Stimulated activated effector memory CD8-positive, alpha-beta T cell treated with anti-CD3 and anti-CD28 coated beads, Interleukin-12 subunit alpha, Interleukin-12 subunit beta, amount 100 ng/mL, for 72 hours (primary cell): ENCODE results near the gene PPP1R37.
A peak's percentile ranks its signal among the peaks of the same experiment; 100 is the strongest.
"Not testable (repeated sequence)": the region's sequence is repeated elsewhere in the genome, so short reads cannot be mapped to it uniquely, and the experiment has no call there.

ENCODE experiments used
- ATAC-seq: fragments of 150-1000 bp; cut with Tn5 transposase; 2 replicates; pipeline ENCODE4 v1.10.0; 2021
- DNase-seq, 2 donors: peaks; one replicate each; pipeline ENCODE4 v3.0.0; 2021 to 2022; ENCODE audit warnings: low spot score in 2 of 2
- H3K27ac Mint-ChIP-seq: one replicate; pipeline ENCODE4 v1.8.0; 2022; ENCODE audit warnings: mild to moderate bottlenecking, mixed read lengths
- H3K36me3 Mint-ChIP-seq: one replicate; pipeline ENCODE4 v1.8.0; 2022; ENCODE audit warnings: mild to moderate bottlenecking, mixed read lengths
- H3K4me1 Mint-ChIP-seq: one replicate; pipeline ENCODE4 v1.8.0; 2022; ENCODE audit warnings: mixed read lengths
- H3K4me3 Mint-ChIP-seq: one replicate; pipeline ENCODE4 v1.8.0; 2022; ENCODE audit warnings: mild to moderate bottlenecking, mixed read lengths
- H3K9me3 Mint-ChIP-seq: one replicate; pipeline ENCODE4 v1.8.0; 2022; ENCODE audit warnings: mixed read lengths

The PPP1R37 gene

DNA sequence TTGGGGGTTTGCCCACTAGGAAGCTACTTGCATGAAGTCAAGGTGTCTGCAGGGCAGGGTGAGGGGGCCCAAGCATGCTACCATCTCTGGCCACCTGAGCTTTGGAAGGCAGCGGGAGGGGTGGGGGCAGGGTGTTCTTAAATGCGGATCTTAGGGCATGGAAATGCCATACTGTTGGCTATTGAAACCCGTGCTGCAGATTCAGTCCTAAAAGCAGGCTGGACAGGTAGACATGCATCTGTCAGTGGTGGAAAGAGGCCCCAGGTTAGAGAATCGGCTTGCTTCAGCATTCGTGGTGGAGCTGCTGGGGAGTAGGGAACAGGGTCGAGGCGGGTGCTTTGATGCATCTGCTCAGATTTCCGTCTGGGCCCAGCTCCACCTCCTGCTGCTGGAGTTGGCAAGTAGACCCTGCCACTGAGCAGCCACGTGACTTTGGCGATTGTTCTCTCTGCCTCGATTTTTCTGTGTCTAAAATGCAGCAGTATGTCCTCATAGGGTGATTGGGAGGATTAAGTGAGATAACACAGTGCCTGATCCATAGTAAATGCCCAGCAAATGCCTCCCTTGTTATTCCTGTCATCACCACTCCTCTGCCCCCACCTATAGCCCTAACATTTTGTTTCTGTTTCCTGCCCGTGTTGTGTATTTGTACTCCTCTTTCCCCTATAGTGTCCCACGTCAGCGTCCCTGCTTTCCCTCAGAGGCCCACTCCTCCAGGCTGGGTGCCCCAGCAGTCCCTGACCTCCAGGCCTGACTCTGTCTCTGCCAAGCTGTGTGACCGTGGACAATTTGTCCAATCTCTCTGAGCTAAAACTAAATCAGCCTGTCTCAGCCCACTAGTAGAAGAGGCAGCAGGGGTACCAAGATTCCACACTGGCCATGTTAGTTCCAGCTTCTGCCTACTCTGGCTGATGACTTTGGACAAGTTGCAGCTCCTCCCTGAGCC is 5.8 kb downstream of the PPP1R37 start:
- Mint-ChIP-seq H3K9me3 (no peaks in the 10 kb centered on the region), H3K27ac (peak overlapping the region; percentile 79), H3K4me3 (no peak overlapping the region), H3K36me3 (peaks cover 24% of the 10 kb centered on the region), H3K4me1 (peaks cover 88% of the 10 kb centered on the region)
- DNase-seq (no peak), ATAC-seq (no peak)

DNA sequence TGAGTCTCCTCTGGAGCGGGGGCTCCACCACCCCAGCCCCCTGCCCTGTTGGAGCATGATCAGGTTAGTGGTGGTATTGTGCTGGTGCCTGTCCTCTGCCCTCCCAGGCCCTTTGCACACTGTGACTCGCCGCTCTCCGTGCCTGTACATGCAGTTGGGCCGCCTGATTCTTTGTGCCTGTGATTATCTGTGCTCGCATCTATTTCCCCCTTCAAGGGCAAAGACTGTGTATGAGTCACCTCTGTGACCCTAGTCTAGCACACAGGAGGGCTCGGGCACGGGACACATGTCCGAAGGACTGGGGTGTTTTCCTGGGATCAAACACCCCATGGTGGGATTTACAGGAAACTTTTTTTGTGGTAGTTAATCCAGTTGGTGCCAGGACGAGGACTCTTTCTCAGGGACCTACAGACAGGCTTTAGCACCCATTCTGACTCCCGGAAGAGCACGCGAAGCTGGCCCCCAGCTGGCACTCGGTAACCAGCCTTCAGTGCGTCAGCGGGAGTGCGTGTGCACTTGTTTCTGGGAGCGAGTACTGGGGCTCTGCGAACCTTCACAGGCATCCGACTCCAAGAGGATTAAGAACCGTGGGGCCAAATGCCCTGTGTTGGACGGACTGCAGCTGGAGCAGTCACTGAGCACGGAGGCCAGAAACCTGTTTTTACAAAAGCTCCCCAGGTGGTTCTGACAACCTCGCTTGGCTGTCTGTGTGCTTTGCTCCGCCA is 6.7 kb downstream of the PPP1R37 start:
- ATAC-seq, result no peak
- Mint-ChIP-seq H3K4me1 (peaks cover 88% of the 10 kb centered on the region), H3K4me3 (no peak overlapping the region), H3K9me3 (no peaks in the 10 kb centered on the region), H3K27ac (peak overlapping the region; percentile 79), H3K36me3 (peaks cover 16% of the 10 kb centered on the region)
- DNase-seq, result no peak

DNA sequence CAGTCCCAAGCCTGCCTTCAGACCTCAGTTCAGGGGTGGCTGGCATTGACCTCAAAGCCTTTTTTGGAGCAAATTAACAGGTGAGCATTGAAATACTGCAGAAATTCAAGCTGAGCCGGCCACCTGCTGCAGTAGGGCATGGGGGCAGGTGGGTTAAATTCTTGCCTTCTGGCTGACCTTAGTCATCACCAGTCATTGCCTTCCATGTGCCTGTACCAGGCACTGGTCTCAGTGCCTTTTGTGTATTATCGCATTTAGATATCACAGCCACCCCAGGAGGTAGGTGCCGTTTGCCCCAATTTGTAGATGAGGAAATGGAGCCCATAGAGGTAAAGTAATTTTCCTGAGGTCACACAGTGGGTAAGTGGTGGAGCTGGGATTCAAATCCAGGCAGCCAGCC is 7.2 kb downstream of the PPP1R37 start:
- no peak for ATAC-seq
- Mint-ChIP-seq H3K4me1 (peaks cover 89% of the 10 kb centered on the region), H3K4me3 (no peak overlapping the region), H3K27ac (peak overlapping the region; percentile 46), H3K36me3 (peaks cover 10% of the 10 kb centered on the region), H3K9me3 (no peaks in the 10 kb centered on the region)
- no peak for DNase-seq

DNA sequence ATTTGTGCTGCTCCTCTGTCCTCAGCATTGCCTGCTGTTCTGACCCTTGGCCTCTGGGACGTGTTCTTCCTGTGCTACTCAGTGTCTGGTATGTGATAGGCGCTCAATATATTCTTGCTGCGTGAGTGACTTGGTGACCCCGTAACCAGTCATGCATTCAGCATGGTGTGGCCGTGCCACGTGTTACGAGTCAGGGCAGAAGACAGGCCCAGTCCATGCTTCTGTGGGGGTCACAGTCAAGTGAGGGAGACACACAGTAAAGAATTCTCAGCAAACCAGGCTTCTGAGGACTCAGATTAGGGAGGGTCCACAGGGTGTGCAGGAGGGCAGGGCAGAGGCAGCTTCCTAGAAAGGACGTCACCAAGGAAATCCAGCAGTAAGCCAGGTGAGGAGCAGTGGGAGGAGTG is 7.9 kb downstream of the PPP1R37 start:
- Mint-ChIP-seq H3K36me3 (peaks cover 10% of the 10 kb centered on the region), H3K27ac (peak overlapping the region; percentile 46), H3K4me1 (peaks cover 91% of the 10 kb centered on the region), H3K4me3 (no peak overlapping the region), H3K9me3 (no peaks in the 10 kb centered on the region)
- ATAC-seq (no peak), DNase-seq (no peak)

DNA sequence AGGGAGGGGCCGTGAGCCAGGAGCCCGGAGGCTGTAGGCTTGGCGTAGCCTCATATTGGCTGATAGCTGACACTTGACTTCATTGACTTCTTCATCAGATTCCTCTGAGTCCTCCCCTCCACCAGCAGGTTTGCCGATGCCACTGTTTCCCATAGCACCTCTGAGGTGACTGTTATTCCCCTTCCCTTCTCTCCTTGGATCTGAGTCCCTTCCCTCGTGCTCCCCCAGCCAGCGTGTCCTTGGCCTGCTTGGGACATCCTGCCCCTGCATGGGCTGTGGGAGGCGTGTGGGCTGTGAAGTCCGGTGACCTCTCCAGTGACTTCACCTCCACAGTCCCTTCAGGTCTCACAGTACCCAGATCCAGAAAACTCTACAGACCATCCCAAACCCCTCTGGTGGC is 8.8 kb downstream of the PPP1R37 start:
- no peak overlapping the region for H3K4me3 Mint-ChIP-seq
- H3K9me3 Mint-ChIP-seq, result no peaks in the 10 kb centered on the region
- DNase-seq, result no peak
- H3K27ac Mint-ChIP-seq, result peak overlapping the region; percentile 46
- H3K36me3 Mint-ChIP-seq, result peaks cover 10% of the 10 kb centered on the region
- ATAC-seq, result no peak
- peaks cover 83% of the 10 kb centered on the region for H3K4me1 Mint-ChIP-seq

DNA sequence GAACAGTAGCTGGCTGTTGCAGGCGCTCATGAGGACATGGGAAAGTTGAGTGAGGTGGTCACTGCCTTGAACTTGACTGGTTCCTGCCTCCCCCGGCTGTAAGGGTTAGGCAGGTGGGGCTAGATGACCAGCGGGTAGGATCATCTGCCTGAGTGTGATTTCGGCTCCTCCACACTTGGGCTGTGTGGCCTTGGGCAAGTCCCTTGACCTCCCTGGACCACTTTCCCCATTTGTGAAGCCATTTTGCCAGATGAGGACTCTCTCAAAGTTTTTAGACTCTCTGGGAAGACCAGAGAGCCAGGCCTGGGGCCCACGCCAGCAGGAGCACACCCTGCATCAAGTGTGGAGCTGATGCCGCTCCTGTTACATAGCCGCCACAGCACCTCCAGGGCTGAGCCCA is 9.5 kb downstream of the PPP1R37 start:
- Mint-ChIP-seq H3K36me3 (peaks cover 5% of the 10 kb centered on the region), H3K9me3 (no peaks in the 10 kb centered on the region), H3K4me3 (peak overlapping the region; percentile 58), H3K4me1 (peaks cover 77% of the 10 kb centered on the region), H3K27ac (no peak overlapping the region)
- no peak for DNase-seq
- no peak for ATAC-seq

DNA sequence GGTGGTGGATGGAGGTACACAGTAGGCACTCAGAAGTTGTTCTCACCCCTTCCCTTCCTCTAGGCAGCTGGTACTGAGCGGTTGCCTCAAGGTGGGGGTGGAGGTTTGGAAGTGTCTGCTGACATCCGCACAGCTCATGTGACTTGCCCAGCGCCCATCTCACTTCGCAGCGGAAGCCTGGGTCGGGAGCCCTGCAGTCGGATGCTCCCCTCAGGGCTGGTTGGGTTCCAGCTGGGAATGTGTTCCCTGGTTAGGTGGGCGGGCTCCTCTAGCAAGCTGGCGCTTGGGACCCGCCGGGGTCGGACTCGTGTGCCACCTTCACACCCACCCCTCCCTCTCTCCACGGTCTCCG is 10.2 kb downstream of the PPP1R37 start:
- H3K27ac Mint-ChIP-seq, result peak overlapping the region; percentile 93
- no peaks in the 10 kb centered on the region for H3K36me3 Mint-ChIP-seq
- no peaks in the 10 kb centered on the region for H3K9me3 Mint-ChIP-seq
- DNase-seq, result no peak
- ATAC-seq, result peak; percentile 79
- H3K4me1 Mint-ChIP-seq, result peaks cover 70% of the 10 kb centered on the region
- H3K4me3 Mint-ChIP-seq, result peak overlapping the region; percentile 58

DNA sequence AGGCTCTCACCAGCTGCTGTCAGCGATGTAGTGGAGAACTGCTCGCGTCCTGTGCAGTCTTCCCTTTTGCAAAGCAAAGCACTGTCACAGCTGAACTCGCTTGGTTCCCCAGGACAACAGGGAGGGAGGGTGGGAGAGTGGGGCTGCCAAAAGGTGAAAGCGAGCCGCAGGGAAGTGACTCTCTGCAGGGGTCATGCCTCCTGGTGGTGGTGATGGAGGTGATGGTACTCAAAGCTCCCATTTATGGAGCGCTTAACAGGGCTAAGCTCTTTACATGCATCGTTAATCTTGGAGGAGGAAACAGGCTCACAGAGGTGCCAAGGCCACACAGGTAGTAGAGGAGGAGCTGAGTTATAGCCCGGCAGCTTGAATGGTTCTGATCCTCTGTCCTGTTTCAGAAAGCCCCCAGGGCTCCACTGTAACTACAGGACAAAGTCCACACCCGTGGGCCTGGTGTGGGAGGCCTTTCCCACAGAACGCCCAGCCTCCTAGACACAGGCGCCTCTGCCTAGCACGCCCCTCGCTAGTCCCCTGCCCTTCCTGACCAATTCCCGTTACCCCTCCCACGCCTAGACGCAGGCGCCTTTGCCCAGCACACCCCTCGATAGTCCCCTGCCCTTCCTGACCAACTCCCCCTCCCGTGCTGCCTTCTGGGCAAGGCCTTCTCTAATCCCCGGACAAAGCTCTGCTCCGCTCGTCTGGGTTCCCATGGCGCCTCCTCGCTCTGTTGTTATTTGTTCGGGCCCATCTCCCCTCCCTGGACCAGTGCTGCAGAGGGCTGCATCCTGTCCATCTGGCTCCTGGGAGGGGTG is 10.7 kb downstream of the PPP1R37 start:
- ATAC-seq (peak; percentile 37), DNase-seq (no peak)
- H3K9me3 Mint-ChIP-seq, result no peaks in the 10 kb centered on the region
- no peaks in the 10 kb centered on the region for H3K36me3 Mint-ChIP-seq
- peaks cover 67% of the 10 kb centered on the region for H3K4me1 Mint-ChIP-seq
- H3K4me3 Mint-ChIP-seq, result peak overlapping the region; percentile 58
- H3K27ac Mint-ChIP-seq, result peak overlapping the region; percentile 93

DNA sequence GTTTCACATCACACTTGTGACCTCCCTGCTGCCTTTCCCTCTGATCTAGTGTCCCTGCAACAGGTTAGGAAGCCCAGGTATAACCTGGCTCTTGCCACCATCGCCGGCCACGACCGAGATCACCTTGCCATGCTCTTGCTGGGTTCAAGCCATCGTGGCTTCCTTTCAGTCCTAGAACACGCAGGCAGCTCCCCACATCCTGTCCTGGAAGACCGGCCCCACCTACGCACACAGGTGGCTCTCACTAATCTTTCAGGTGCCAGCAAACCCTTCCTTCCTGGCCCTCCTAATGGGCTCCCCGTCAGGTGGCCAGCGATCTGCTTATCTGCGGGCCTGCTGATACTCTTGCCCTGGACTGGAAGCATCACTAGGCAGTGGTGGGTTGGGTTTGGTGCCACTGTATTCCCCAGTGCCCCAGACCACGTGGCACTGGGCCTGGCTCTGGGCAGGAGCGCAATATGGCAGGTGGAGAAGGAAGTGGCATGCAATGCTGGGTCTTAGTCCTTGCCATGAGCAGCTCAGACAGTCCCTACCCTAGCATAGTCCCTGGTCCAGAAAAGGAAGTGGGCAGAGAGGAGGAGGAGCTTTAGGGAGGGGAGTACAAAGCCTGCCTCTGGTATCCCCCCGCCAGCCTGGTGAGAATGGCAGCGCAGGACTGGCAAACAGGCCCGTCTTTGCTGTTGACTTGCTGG is 11.8 kb downstream of the PPP1R37 start:
- Mint-ChIP-seq H3K4me1 (peaks cover 66% of the 10 kb centered on the region), H3K4me3 (peak overlapping the region; percentile 58)
- no peak for ATAC-seq

DNA sequence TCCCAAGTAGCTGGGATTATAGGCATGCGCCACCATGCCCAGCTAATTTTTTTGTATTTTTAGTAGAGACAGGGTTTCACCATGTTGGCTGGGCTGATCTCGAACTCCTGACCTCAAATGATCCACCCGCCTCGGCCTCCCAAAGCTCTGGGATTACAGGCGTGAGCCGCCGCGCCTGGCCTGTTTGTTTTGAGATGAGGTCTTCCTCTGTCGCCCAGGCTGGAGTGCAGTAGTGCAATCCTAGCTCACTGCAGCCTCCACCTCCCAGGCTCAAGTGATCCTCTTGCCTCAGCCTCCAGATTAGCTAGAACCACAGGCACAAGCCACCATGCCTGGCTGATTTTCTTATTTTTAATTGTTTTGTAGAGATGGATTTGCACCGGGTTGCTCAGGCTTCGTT is 13.4 kb downstream of the PPP1R37 start:
- DNase-seq, H3K36me3 Mint-ChIP-seq, H3K27ac Mint-ChIP-seq, H3K4me3 Mint-ChIP-seq, ATAC-seq, H3K9me3 Mint-ChIP-seq: not testable (repeated sequence)
- H3K4me1 Mint-ChIP-seq, result peaks cover 70% of the 10 kb centered on the region

More for the DNA sequence above, 11.8 kb downstream of the PPP1R37 start:
- no peaks in the 10 kb centered on the region for H3K9me3 Mint-ChIP-seq
- no peaks in the 10 kb centered on the region for H3K36me3 Mint-ChIP-seq
- no peak for DNase-seq
- H3K27ac Mint-ChIP-seq, result peak overlapping the region; percentile 93

DNA sequence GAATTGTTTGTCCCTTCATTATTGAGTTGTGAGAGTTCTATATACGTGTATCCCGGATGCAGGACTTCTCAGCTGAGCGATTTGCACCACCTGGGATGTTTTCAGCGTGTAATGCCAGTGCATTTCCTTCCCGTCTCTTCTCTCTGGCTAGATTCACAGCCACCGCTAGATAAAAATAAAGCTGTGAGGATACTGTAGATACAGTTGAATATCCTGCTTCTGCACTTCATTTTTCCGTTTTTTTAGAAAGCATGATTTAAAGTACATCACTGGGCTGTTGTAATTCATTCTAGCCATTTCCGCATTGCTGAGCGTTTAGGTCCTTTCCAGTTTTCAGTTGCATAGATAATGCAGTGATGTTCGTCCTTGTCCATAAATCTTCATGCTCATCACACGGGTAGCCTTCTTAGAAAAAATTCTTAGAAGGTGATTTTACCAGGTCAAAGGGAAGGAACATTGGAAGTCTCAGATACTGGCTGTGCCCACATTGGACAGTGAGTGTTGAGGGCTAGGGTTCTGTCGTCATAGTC is 14.7 kb downstream of the PPP1R37 start:
- Mint-ChIP-seq H3K9me3 (no peaks in the 10 kb centered on the region), H3K4me1 (peaks cover 63% of the 10 kb centered on the region), H3K36me3 (no peaks in the 10 kb centered on the region), H3K4me3 (no peak overlapping the region), H3K27ac (no peak overlapping the region)
- no peak for ATAC-seq
- no peak for DNase-seq

DNA sequence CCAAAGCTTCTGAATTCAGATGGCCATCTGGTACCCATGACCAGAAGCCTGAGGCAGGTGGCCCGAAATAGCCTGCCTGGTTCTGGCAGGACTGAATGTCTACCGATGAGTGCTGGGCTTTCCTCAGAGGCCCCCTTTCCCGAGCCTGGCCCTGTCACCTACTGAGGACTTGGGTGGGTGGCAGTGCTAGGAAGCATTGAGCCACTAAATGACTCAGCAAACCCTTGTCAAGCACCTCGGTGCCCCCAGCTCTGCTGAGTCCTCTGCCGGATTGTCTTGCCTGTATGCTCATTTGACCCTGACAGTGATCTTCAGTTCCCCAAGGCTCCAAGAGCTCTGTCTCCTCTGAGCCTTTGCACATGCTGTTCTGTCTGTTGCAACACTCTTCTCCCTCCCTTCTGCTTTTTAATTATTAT is 17.9 kb downstream of the PPP1R37 start:
- Mint-ChIP-seq H3K4me1 (peaks cover 39% of the 10 kb centered on the region), H3K9me3 (no peaks in the 10 kb centered on the region), H3K36me3 (no peaks in the 10 kb centered on the region), H3K4me3 (no peak overlapping the region), H3K27ac (peak overlapping the region; percentile 52)
- DNase-seq, result no peak
- ATAC-seq, result peak; percentile 97

DNA sequence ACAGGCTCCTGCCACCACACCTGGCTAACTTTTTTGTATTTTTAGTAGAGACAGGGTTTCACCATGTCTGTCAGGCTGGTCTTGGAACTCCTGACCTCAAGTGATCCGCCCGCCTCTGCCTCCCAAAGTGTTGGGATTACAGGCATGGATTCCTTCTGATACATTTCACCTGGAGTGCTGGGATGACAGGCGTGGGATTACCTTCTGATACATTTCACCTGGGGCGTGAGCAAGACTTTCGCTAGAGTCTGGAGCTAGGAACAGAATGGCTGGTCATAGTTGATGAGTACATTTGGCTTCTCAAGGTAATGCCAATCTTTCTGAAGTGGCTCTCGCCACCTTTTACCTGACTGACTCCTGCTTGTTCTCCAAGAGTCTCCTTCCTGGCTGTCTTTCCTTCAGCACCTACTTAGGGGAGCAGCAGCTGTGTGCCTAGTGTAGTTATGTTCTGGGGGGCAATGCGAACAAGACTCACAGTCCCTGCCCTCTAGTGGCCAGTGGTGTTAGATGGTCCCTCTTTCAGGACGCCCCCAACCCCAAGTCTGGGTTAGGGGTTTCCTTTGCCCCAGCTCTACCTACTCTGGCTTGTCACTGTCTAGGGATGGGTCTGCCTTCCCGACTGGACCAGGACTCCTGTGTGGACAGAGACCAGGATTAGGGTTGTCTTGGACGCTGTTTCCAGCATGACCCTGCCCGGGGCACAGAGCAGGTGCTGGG is 19.3 kb downstream of the PPP1R37 start:
- no peaks in the 10 kb centered on the region for H3K9me3 Mint-ChIP-seq
- DNase-seq (no peak), ATAC-seq (no peak)
- H3K4me1 Mint-ChIP-seq, result peaks cover 51% of the 10 kb centered on the region
- peaks cover 4% of the 10 kb centered on the region for H3K36me3 Mint-ChIP-seq
- H3K27ac Mint-ChIP-seq, result peak overlapping the region; percentile 52
- no peak overlapping the region for H3K4me3 Mint-ChIP-seq

DNA sequence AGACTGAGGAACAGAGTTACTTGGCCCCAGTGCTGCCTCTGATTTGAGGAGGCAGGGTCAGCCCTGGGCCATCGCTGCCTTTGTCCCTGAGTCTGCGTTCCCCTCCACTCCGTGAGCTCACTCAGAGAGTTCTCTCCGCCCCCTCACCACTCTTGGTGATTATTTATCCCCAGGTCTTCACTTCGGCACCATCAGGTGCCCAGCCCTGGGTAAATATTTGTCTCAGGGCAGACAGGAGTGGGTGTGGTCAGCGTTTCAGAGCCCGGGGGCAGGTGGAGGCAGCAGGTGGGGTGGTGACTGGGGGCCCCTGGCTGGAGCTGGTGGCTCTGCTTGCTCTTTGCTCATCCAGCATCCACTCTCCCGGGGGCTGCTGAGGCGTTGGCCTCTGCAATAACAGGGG is 20.6 kb downstream of the PPP1R37 start:
- DNase-seq (no peak), ATAC-seq (no peak)
- Mint-ChIP-seq H3K36me3 (peaks cover 6% of the 10 kb centered on the region), H3K9me3 (no peaks in the 10 kb centered on the region), H3K27ac (peak overlapping the region; percentile 74), H3K4me3 (no peak overlapping the region), H3K4me1 (peaks cover 65% of the 10 kb centered on the region)
